Stimulated activated CD8-positive, alpha-beta memory T cell treated with anti-CD3 and anti-CD28 coated beads, Interleukin-12 subunit alpha, Interleukin-12 subunit beta, amount 100 ng/mL, for 1 hour (primary cell): Measurements from ENCODE around the gene NPIPB6.

ENCODE experiments used
- DNase-seq: peaks from one replicate; pipeline ENCODE4 v3.0.0-alpha.2; 2020; ENCODE audit warnings: low read depth

The NPIPB6 gene

GRCh38 chr16:28321700-28322411 lies 41.5 kb downstream of the NPIPB6 start:
- no peak for DNase-seq

- no peak for DNase-seq
Observed at GRCh38 chr16:28320741-28321140, 42.6 kb downstream of the NPIPB6 start.

- DNase-seq: no peak
Observed at GRCh38 chr16:28320023-28320561, 43.2 kb downstream of the NPIPB6 start.

GRCh38 chr16:28319476-28320022 lies 43.8 kb downstream of the NPIPB6 start:
- DNase-seq: no peak

- no peak for DNase-seq
Observed at GRCh38 chr16:28318042-28318744, 45.1 kb downstream of the NPIPB6 start.

GRCh38 chr16:28317040-28317880 lies 46.0 kb downstream of the NPIPB6 start:
- peak; percentile 60 for DNase-seq

GRCh38 chr16:28316054-28316453 lies 47.3 kb downstream of the NPIPB6 start:
- no peak for DNase-seq

GRCh38 chr16:28313587-28313986 lies 49.7 kb downstream of the NPIPB6 start:
- DNase-seq: no peak

GRCh38 chr16:28312327-28312726 lies 51.0 kb downstream of the NPIPB6 start:
- DNase-seq: no peak

- DNase-seq: no peak
Observed at GRCh38 chr16:28311913-28312312, 51.4 kb downstream of the NPIPB6 start.

GRCh38 chr16:28311413-28311812 lies 51.9 kb downstream of the NPIPB6 start:
- DNase-seq: no peak

- DNase-seq: no peak
Observed at GRCh38 chr16:28310796-28311195, 52.5 kb downstream of the NPIPB6 start.

- DNase-seq: peak; percentile 79
Observed at GRCh38 chr16:28309811-28310311, 53.4 kb downstream of the NPIPB6 start.

- no peak for DNase-seq
Observed at GRCh38 chr16:28308794-28309584, 54.3 kb downstream of the NPIPB6 start.

- no peak for DNase-seq
Observed at GRCh38 chr16:28307936-28308335, 55.4 kb downstream of the NPIPB6 start.

- no peak for DNase-seq
Observed at GRCh38 chr16:28304214-28304613, 59.1 kb downstream of the NPIPB6 start.

- DNase-seq: no peak
Observed at GRCh38 chr16:28303132-28303531, 60.2 kb downstream of the NPIPB6 start.

- DNase-seq: no peak
Observed at GRCh38 chr16:28301620-28302019, 61.7 kb downstream of the NPIPB6 start.

GRCh38 chr16:28301154-28301553 lies 62.2 kb downstream of the NPIPB6 start:
- no peak for DNase-seq

GRCh38 chr16:28300327-28300726 lies 63.0 kb downstream of the NPIPB6 start:
- DNase-seq: no peak

GRCh38 chr16:28298511-28298878 lies 64.8 kb downstream of the NPIPB6 start:
- DNase-seq: no peak
